OCI-LY3 (cell line): ENCODE measurements around the gene CLCN5.
"Not testable (repeated sequence)": the region's sequence is repeated elsewhere in the genome, so short reads cannot be mapped to it uniquely, and the experiment has no call there.

Source experiments
- H2AFZ ChIP-seq: fragments of 200-600, 300-600 bp; shearing (Covaris generic); 2 replicates; pipeline ENCODE4 v1.6.0; 2014; ENCODE audit warnings: antibody characterized with exemption, low read depth, low read length
- H3K27ac ChIP-seq: fragments of 200-600, 300-600 bp; sonication (generic); 2 replicates; pipeline ENCODE4 v1.5.1; 2014; ENCODE audit warnings: mild to moderate bottlenecking, low read length, moderate library complexity, mixed read lengths
- H3K27me3 ChIP-seq: fragments of 200-600, 300-600 bp; sonication (generic); 2 replicates; pipeline ENCODE4 v1.6.1; 2014; ENCODE audit warnings: low read depth, low read length, mixed read lengths
- H3K36me3 ChIP-seq: fragments of 200-600, 300-600 bp; sonication (generic); replicated peaks from 2 replicates; pipeline ENCODE3; 2014; ENCODE audit warnings: low read depth, low read length, mixed read lengths
- H3K4me1 ChIP-seq: fragments of 300-600, 200-600 bp; sonication (generic); 2 replicates; pipeline ENCODE4 v1.6.1; 2014; ENCODE audit warnings: low read length, mixed read lengths
- H3K4me2 ChIP-seq: fragments of 200-600, 300-600 bp; sonication (generic); 2 replicates; pipeline ENCODE4 v1.6.1; 2014; ENCODE audit warnings: low read length, mixed read lengths
- H3K4me3 ChIP-seq: fragments of 300-600, 200-600 bp; sonication (generic); 2 replicates; pipeline ENCODE4 v1.5.1; 2014; ENCODE audit warnings: antibody characterized with exemption, mild to moderate bottlenecking, low read length, moderate library complexity
- H3K79me2 ChIP-seq: fragments of 300-600, 200-600 bp; shearing (Covaris generic); 2 replicates; pipeline ENCODE4 v1.6.1; 2014; ENCODE audit warnings: mild to moderate bottlenecking, low read length, mixed read lengths
- H3K9ac ChIP-seq: fragments of 300-600, 200-600 bp; shearing (Covaris generic); 2 replicates; pipeline ENCODE4 v1.6.0; 2014; ENCODE audit warnings: mild to moderate bottlenecking, low read length, moderate library complexity
- H3K9me3 ChIP-seq: fragments of 200-600, 300-600 bp; shearing (Covaris generic); 2 replicates; pipeline ENCODE4 v1.6.1; 2014; ENCODE audit warnings: low read length, mixed read lengths; ENCODE audit not compliant: insufficient read depth
- H4K20me1 ChIP-seq: fragments of 200-600, 300-600 bp; sonication (generic); 2 replicates; pipeline ENCODE4 v1.6.1; 2016; ENCODE audit warnings: low read length, mixed read lengths; ENCODE audit not compliant: insufficient read depth
- CTCF ChIP-seq: fragments of 200-600, 300-600 bp; sonication (generic); IDR thresholded peaks from 2 replicates; pipeline ENCODE4 v1.5.1; 2014; ENCODE audit warnings: antibody characterized with exemption, low read length, low read depth
- EZH2phosphoT487 ChIP-seq: fragments of 200-600 bp; shearing (Covaris generic); IDR thresholded peaks from 2 replicates; pipeline ENCODE4 v1.6.1; 2018; ENCODE audit warnings: antibody characterized with exemption, mixed run types, low read depth

CLCN5 gene

GRCh38 chrX:50003467-50003866 lies 81.1 kb downstream of the CLCN5 start:
- no peak overlapping the region for H3K27ac ChIP-seq
- no peak overlapping the region for H2AFZ ChIP-seq
- no peaks in the 10 kb centered on the region for H3K27me3 ChIP-seq
- H3K79me2 ChIP-seq = no peaks in the 10 kb centered on the region
- no peaks in the 10 kb centered on the region for H3K36me3 ChIP-seq
- no peak overlapping the region for H3K4me2 ChIP-seq
- H4K20me1 ChIP-seq = peaks cover 3% of the 10 kb centered on the region
- peaks cover 37% of the 10 kb centered on the region for H3K4me1 ChIP-seq
- H3K4me3 ChIP-seq = no peak overlapping the region
- H3K9me3 ChIP-seq = no peaks in the 10 kb centered on the region
- TF ChIP-seq EZH2phosphoT487 (no peak), CTCF (0 out of 2 replicates have a peak, but pooled peaks have one; percentile 3)
- no peak overlapping the region for H3K9ac ChIP-seq

- H3K27ac ChIP-seq = no peak overlapping the region
- H3K4me1 ChIP-seq = peaks cover 37% of the 10 kb centered on the region
- peaks cover 3% of the 10 kb centered on the region for H4K20me1 ChIP-seq
- no peak overlapping the region for H3K4me2 ChIP-seq
- H3K27me3 ChIP-seq = no peaks in the 10 kb centered on the region
- TF ChIP-seq EZH2phosphoT487 = no peak
- TF ChIP-seq CTCF = no peak
- no peaks in the 10 kb centered on the region for H3K9me3 ChIP-seq
- H3K36me3 ChIP-seq = no peaks in the 10 kb centered on the region
- no peak overlapping the region for H3K4me3 ChIP-seq
- H2AFZ ChIP-seq = no peak overlapping the region
- H3K9ac ChIP-seq = no peak overlapping the region
- H3K79me2 ChIP-seq = no peaks in the 10 kb centered on the region
These were observed 81.5 kb downstream of the CLCN5 start for GRCh38 chrX:50003927-50004326.

GRCh38 chrX:50025591-50025990 lies 103.2 kb downstream of the CLCN5 start:
- H3K9ac ChIP-seq, H2AFZ ChIP-seq, H4K20me1 ChIP-seq, H3K27me3 ChIP-seq, H3K4me2 ChIP-seq, H3K4me3 ChIP-seq, H3K27ac ChIP-seq, H3K36me3 ChIP-seq, H3K79me2 ChIP-seq, H3K9me3 ChIP-seq: not testable (repeated sequence)
- H3K4me1 ChIP-seq = peaks cover 10% of the 10 kb centered on the region

- Histone ChIP-seq H3K79me2 (no peaks in the 10 kb centered on the region), H3K4me1 (no peaks in the 10 kb centered on the region), H2AFZ (no peak overlapping the region), H3K4me2 (no peak overlapping the region), H4K20me1 (no peaks in the 10 kb centered on the region), H3K27ac (no peak overlapping the region), H3K36me3 (no peaks in the 10 kb centered on the region), H3K27me3 (no peaks in the 10 kb centered on the region), H3K9me3 (no peaks in the 10 kb centered on the region), H3K9ac (no peak overlapping the region), H3K4me3 (no peak overlapping the region)
- TF ChIP-seq CTCF (no peak), EZH2phosphoT487 (no peak)
These were observed 112.7 kb downstream of the CLCN5 start for GRCh38 chrX:50035126-50035525.

- Histone ChIP-seq H3K4me3 (no peak overlapping the region), H3K36me3 (no peaks in the 10 kb centered on the region), H2AFZ (no peak overlapping the region), H3K9me3 (no peaks in the 10 kb centered on the region), H3K27me3 (no peaks in the 10 kb centered on the region), H3K79me2 (no peaks in the 10 kb centered on the region), H3K9ac (no peak overlapping the region), H3K4me1 (no peaks in the 10 kb centered on the region), H4K20me1 (no peaks in the 10 kb centered on the region), H3K4me2 (no peak overlapping the region), H3K27ac (no peak overlapping the region)
- TF ChIP-seq EZH2phosphoT487 (no peak), CTCF (no peak)
These were observed 114.0 kb downstream of the CLCN5 start for GRCh38 chrX:50036426-50036825.
